Glutamatergic neuron (in vitro differentiated cells): Measurements from ENCODE around the gene DDX6. TPM values are rescaled to one million over a fixed set of nuclear protein-coding genes. Genes with fewer than 3 reads are reported as not detected.

Experiments
- DNase-seq: peaks from one replicate; pipeline ENCODE4 v3.0.0; 2022
- H3K27ac Mint-ChIP-seq: one replicate; pipeline ENCODE4 v1.8.0; 2020; ENCODE audit warnings: mild to moderate bottlenecking, mixed read lengths, inconsistent platforms; ENCODE audit not compliant: unreplicated experiment
- H3K27me3 Mint-ChIP-seq: one replicate; pipeline ENCODE4 v1.8.0; 2020; ENCODE audit warnings: mild to moderate bottlenecking, moderate library complexity, mixed read lengths, inconsistent platforms; ENCODE audit not compliant: unreplicated experiment
- H3K36me3 Mint-ChIP-seq: one replicate; pipeline ENCODE4 v1.8.0; 2020; ENCODE audit warnings: mild to moderate bottlenecking, mixed read lengths, inconsistent platforms; ENCODE audit not compliant: unreplicated experiment
- H3K4me1 Mint-ChIP-seq: one replicate; pipeline ENCODE4 v1.8.0; 2020; ENCODE audit warnings: mild to moderate bottlenecking, low read depth, mixed read lengths, inconsistent platforms; ENCODE audit not compliant: unreplicated experiment
- H3K4me3 Mint-ChIP-seq: one replicate; pipeline ENCODE4 v1.8.0; 2020; ENCODE audit warnings: mild to moderate bottlenecking, mixed read lengths, inconsistent platforms; ENCODE audit not compliant: unreplicated experiment
- H3K9me3 Mint-ChIP-seq: one replicate; pipeline ENCODE4 v1.8.0; 2020; ENCODE audit warnings: mild to moderate bottlenecking, moderate library complexity, mixed read lengths, inconsistent platforms; ENCODE audit not compliant: unreplicated experiment
- CTCF ChIP-seq: fragments of 200-600 bp; sonication (generic); IDR thresholded peaks from one replicate; pipeline ENCODE4 v1.5.0; 2021; ENCODE audit not compliant: partially characterized antibody, unreplicated experiment
- total RNA-seq: library from RNA; stranded (reverse); fragmentation: NEBNext Ultra II Directional; extraction: Animal tissue kit (Norgen Biotek cat#: 25700); gene quantifications from one replicate; pipeline ENCODE4 v1.2.1, GENCODE V29; 2021; ENCODE audit not compliant: unreplicated experiment

DDX6 gene
- total RNA-seq, 1 donor from 2014 or later = 188 TPM

- no peak for DNase-seq
- peaks cover 3% of the 10 kb centered on the region for H3K4me1 Mint-ChIP-seq
- no peak overlapping the region for H3K4me3 Mint-ChIP-seq
- H3K27me3 Mint-ChIP-seq = no peaks in the 10 kb centered on the region
- H3K27ac Mint-ChIP-seq = no peak overlapping the region
- H3K36me3 Mint-ChIP-seq = no peaks in the 10 kb centered on the region
- H3K9me3 Mint-ChIP-seq = no peaks in the 10 kb centered on the region
- TF ChIP-seq CTCF = no peak
Observed at GRCh38 chr11:118705111-118705741, 85.7 kb downstream of the DDX6 start.

- no peak overlapping the region for H3K27ac Mint-ChIP-seq
- no peak for DNase-seq
- no peaks in the 10 kb centered on the region for H3K9me3 Mint-ChIP-seq
- peaks cover 3% of the 10 kb centered on the region for H3K4me1 Mint-ChIP-seq
- no peaks in the 10 kb centered on the region for H3K36me3 Mint-ChIP-seq
- TF ChIP-seq CTCF = no peak
- no peaks in the 10 kb centered on the region for H3K27me3 Mint-ChIP-seq
- H3K4me3 Mint-ChIP-seq = no peak overlapping the region
Observed at GRCh38 chr11:118703563-118704106, 87.3 kb downstream of the DDX6 start.

GRCh38 chr11:118699506-118700220, 91.3 kb downstream of the DDX6 start:
- peaks cover 2% of the 10 kb centered on the region for H3K9me3 Mint-ChIP-seq
- TF ChIP-seq CTCF = no peak
- no peak for DNase-seq
- no peaks in the 10 kb centered on the region for H3K27me3 Mint-ChIP-seq
- H3K27ac Mint-ChIP-seq = no peak overlapping the region
- H3K4me1 Mint-ChIP-seq = no peaks in the 10 kb centered on the region
- H3K36me3 Mint-ChIP-seq = no peaks in the 10 kb centered on the region
- no peak overlapping the region for H3K4me3 Mint-ChIP-seq

Other genes with a start within 250 kb of the DDX6 start
- 21.1 TPM for gene IFT46, start 225.2 kb downstream of the DDX6 start, total RNA-seq
- gene ARCN1, start 218.8 kb downstream of the DDX6 start, total RNA-seq = 118 TPM
- gene PHLDB1, start 183.5 kb downstream of the DDX6 start, total RNA-seq = 78.4 TPM
- gene TREH, start 111.5 kb downstream of the DDX6 start, total RNA-seq = not detected
- gene CXCR5, start 92.7 kb upstream of the DDX6 start, total RNA-seq = not detected
- gene BCL9L, start 134.8 kb upstream of the DDX6 start, total RNA-seq = 13.0 TPM
- gene UPK2, start 165.1 kb upstream of the DDX6 start, total RNA-seq = not detected
- gene FOXR1, start 180.6 kb upstream of the DDX6 start, total RNA-seq = not detected
- gene CENATAC, start 207.0 kb upstream of the DDX6 start, total RNA-seq = 72.3 TPM
- gene RPS25, start 227.2 kb upstream of the DDX6 start, total RNA-seq = 673 TPM
- 85.1 TPM for gene TRAPPC4, start 227.6 kb upstream of the DDX6 start, total RNA-seq
- gene SLC37A4, start 239.7 kb upstream of the DDX6 start, total RNA-seq = 21.2 TPM